HuH-7 (cell line): ENCODE measurements around the gene AQP5.

Source experiments
- DNase-seq: peaks from one replicate; pipeline ENCODE4 v3.0.0; 2011; ENCODE audit warnings: low spot score

The AQP5 gene

DNA sequence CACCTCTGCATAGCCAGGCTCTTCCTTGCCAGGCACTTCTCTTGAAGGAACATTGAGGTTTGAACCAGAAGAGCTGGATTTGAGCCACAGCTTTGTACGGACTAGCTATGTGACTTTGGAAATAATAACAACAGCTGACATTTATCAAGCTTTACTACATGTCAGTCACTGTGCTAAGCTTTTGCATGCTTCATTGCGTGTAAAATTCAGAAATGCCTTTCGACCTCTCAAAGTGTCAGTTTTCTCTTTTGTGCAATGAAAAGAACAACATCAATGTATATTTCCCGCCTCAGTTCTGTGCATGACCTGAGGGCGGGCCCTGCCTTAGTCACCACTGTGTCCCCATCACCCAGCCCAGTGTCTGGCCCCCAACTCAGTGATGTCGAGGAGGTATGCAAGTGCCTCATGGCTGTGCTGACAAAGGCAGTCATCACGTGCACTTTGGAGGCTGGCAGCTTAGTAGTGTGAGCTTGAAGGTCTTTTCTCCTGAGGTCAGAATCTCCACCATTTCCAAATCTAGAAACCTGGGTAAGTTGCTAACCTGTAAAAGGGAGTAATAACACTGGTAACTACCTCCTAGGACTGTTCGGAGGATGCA, 29.0 kb upstream of the AQP5 start:
- no peak for DNase-seq

DNA sequence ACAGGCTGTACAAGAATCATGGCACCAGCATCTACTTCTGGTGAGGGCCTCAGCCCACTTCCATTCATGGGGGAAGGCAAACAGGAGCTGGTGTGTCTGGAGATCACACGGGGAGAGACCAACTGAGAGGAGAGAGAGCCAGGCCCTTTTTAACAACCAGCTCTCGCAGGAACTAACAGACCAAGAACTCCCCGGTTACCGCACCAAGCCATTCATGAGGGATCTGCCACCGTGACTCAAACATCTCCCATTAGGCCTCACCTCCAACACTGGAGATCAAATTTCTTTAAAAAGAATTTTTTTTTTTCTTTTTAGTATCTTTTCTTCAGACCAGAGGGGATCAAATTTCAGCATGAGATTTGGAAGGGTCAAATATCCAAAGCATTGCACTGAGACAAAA, 27.9 kb upstream of the AQP5 start:
- DNase-seq: no peak

- no peak for DNase-seq
These were observed 27.2 kb upstream of the AQP5 start for GRCh38 chr12:49934505-49934904.

- no peak for DNase-seq
These were observed 24.7 kb upstream of the AQP5 start for GRCh38 chr12:49936925-49937324.

GRCh38 chr12:49937639-49938300, 23.9 kb upstream of the AQP5 start:
- DNase-seq: no peak

GRCh38 chr12:49939307-49939706, 22.4 kb upstream of the AQP5 start:
- DNase-seq: no peak

- DNase-seq: no peak
These were observed 22.0 kb upstream of the AQP5 start for GRCh38 chr12:49939707-49940106.

- DNase-seq: no peak
These were observed 19.8 kb upstream of the AQP5 start for GRCh38 chr12:49941556-49942511.

DNA sequence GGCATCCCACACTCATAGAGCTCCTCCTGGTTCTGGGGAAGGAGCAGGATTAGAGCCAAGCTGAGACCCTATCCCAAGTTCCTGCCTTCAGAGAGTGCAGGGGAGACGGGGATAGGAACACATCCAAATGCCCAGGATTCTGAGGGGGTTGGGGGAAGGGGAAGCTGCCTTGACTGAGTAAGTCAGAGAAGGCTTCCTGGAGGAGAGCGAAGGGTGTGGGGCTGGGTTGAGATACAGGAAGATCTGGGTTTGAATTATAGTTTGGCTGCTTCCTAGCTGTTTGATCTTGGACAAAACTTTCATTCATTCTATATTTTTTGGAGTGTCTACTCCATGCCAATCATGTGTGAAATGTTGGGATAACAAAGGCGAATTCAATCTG, 19.2 kb upstream of the AQP5 start:
- DNase-seq: no peak

DNA sequence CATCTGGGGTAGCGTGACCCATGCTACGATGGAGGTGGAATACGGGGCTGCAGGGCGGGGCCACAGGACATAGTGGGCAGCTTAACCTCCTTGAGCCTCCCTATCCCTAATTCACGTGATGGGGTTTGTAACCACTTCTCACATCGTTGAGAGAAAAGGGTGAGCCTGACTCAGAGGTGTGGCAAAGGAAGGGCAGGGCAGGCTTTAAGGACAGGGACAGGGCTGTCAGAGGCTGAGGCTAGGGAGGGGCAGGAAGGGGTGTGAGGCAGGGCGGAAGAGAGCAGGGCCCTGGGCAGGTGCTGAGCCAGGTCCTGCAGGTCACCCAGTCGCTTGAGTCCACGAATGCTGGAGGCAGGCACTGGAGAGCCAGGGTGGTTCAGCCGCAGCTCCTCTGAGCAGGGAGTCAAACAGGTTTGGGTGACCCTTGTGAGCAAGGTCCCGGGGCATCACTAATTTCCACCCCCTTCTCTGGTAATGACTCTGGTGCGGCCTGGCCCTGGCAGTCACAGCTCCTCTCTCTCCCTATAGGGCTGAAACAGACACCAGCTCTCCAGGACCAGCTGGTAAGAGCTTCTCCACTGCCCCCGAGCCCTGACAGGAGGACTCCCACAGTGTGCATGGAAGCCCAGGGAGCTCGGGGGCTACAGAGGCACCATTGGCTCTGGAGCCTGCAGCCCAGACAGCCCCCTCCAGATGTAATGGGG, 18.6 kb upstream of the AQP5 start:
- no peak for DNase-seq

- no peak for DNase-seq
These were observed 18.1 kb upstream of the AQP5 start for GRCh38 chr12:49943625-49943960.

- DNase-seq: no peak
These were observed 17.6 kb upstream of the AQP5 start for GRCh38 chr12:49944046-49944445.

- DNase-seq: no peak
These were observed 17.0 kb upstream of the AQP5 start for GRCh38 chr12:49944718-49945117.

DNA sequence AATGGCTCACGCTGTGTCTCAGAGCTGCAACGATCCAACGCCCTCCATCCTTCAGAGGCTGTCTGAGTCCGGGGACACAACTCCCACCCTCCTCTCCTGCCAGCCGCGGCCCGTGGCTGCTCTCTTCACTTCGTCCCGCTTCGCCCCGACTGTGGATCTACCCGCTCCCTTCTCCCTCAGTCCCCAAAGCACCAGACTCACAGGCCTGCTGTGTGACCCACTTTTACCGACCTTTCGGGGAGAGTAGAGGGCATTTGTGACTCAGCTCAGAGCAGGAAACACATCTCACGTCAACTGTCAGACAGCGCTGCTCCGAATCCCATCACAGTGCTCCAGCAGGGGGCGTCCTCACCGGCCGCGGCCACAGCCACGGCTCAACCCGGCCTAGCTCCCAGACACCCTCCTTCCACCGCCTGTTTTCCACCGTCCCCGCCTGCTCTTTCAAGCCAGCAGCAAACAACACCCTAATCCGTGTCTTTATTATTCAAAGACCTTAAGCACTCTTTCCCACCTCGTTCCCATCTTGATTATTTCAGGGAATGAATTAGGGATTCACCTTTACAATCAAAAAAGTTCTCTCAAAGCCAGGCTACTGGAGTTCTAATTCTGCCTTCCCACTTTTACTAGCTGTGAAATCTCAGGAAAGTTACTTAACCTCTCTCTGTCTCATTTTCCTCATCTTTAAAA, 16.1 kb upstream of the AQP5 start:
- peak; percentile 96 for DNase-seq

GRCh38 chr12:49946086-49946485, 15.6 kb upstream of the AQP5 start:
- DNase-seq: no peak

GRCh38 chr12:49946497-49946896, 15.2 kb upstream of the AQP5 start:
- DNase-seq: no peak

GRCh38 chr12:49947593-49948226, 14.0 kb upstream of the AQP5 start:
- DNase-seq: no peak

DNA sequence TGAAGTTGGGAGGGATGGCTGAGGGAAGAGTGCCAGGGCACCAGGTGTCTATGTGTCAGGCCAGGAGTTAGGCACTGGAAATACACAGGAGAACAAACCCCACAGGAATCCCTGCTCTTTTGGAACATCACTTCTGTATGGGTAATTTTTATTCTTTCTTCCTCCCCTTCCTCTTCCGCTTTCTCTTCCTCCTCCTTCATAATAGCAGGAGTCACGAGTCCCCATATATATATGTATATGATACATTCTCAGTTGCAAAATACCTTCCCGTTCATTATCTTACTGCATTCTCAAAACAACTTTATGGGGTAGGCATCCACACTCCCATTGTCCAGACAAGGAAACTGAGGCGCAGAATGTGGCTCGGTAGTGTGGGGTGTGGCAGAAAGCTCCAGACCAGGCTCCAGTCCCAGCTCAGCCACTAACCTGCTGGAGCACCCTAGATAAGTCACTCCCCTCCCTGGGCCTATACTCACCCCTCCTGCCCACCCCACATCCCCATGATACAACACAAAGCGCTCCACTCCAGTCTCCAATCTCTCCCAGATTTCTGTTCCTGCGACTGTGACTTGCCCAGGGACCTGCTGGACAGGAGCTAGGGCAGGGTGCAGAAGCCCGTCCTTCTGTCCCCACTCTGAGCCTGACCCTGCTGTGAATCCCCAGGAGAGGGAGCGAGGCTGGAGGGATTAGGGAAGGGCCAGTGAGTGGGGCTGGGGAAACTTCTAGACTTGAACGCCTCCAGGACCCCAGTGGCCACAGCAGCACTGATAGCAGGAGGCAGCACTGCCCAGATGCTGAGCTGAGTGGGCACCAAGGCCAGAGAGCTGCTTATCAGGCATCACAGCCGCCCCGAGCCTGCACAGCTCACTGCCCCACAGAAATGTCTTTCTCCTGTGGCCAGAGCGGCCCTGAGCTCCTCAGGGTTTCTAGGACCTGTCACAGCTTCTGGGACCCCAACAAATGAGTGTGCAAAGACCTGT, 12.5 kb upstream of the AQP5 start:
- DNase-seq: no peak

- DNase-seq: no peak
These were observed 11.8 kb upstream of the AQP5 start for GRCh38 chr12:49949866-49950265.
